Mesenchymal stem cell (in vitro differentiated cells and primary cell): ENCODE measurements around the gene KLF11.

Source experiments
- DNase-seq: peaks from one replicate; pipeline ENCODE4 v3.0.0-alpha.2; 2013
- H2AFZ ChIP-seq: one replicate; pipeline ENCODE4 v1.6.1; 2013; ENCODE audit warnings: low read depth, mild to moderate bottlenecking, control low read depth, inconsistent platforms, low read length, moderate library complexity
- H2AK5ac ChIP-seq: 2 replicates; pipeline ENCODE4 v1.6.1; 2013; ENCODE audit warnings: low read length, moderate library complexity, mild to moderate bottlenecking, inconsistent platforms; ENCODE audit not compliant: severe bottlenecking
- H2BK120ac ChIP-seq: one replicate; pipeline ENCODE4 v1.6.1; 2013; ENCODE audit warnings: low read depth, mild to moderate bottlenecking, inconsistent platforms, low read length, moderate library complexity
- H2BK12ac ChIP-seq, 2 experiments: one replicate each; pipeline ENCODE4 v1.6.1; 2013; ENCODE audit warnings: inconsistent platforms in 2 of 2, low read length in 2 of 2, mild to moderate bottlenecking in 2 of 2, moderate library complexity in 2 of 2, control low read depth in 1 of 2
- H2BK15ac ChIP-seq: one replicate; pipeline ENCODE4 v1.6.1; 2013; ENCODE audit warnings: mild to moderate bottlenecking, low read depth, inconsistent platforms; ENCODE audit not compliant: poor library complexity, severe bottlenecking
- H2BK5ac ChIP-seq: 2 replicates; pipeline ENCODE4 v1.6.1; 2013; ENCODE audit warnings: low read depth, mild to moderate bottlenecking, low read length, control low read depth, inconsistent platforms; ENCODE audit not compliant: poor library complexity, severe bottlenecking
- H3K14ac ChIP-seq, 2 experiments: one replicate each; pipeline ENCODE4 v1.6.1; 2013; ENCODE audit warnings: inconsistent platforms in 2 of 2, low read length in 2 of 2, control low read depth in 1 of 2, mild to moderate bottlenecking in 1 of 2, moderate library complexity in 1 of 2
- H3K18ac ChIP-seq, 2 experiments: one replicate each; pipeline ENCODE4 v1.6.1; 2013; ENCODE audit warnings: inconsistent platforms in 2 of 2, low read length in 2 of 2, control low read depth in 1 of 2, low read depth in 1 of 2, mild to moderate bottlenecking in 1 of 2
- H3K23ac ChIP-seq, 2 experiments: one replicate each; pipeline ENCODE4 v1.6.1; 2013; ENCODE audit warnings: inconsistent platforms in 2 of 2, low read length in 2 of 2, mild to moderate bottlenecking in 2 of 2, moderate library complexity in 2 of 2, control low read depth in 1 of 2
- H3K27ac ChIP-seq: 2 replicates; pipeline ENCODE4 v1.5.1; 2013; ENCODE audit warnings: mild to moderate bottlenecking, moderate library complexity, low read length, control low read depth, inconsistent platforms; ENCODE audit not compliant: poor library complexity, severe bottlenecking
- H3K27me3 ChIP-seq, 2 experiments: 2 replicates each; pipeline versions ENCODE4 v1.6.1 to v1.7.0; 2013; ENCODE audit warnings: low read length in 2 of 2, mild to moderate bottlenecking in 2 of 2, moderate library complexity in 2 of 2, control low read depth in 1 of 2, inconsistent platforms in 1 of 2; ENCODE audit not compliant: control insufficient read depth in 1 of 2, insufficient read depth in 1 of 2
- H3K36me3 ChIP-seq, 2 experiments: 2 replicates each; pipeline versions ENCODE4 v1.6.1 to v1.7.0; 2013; ENCODE audit warnings: low read length in 2 of 2, control low read depth in 1 of 2, inconsistent platforms in 1 of 2, low read depth in 1 of 2, mild to moderate bottlenecking in 1 of 2; ENCODE audit not compliant: insufficient read depth in 2 of 2, control insufficient read depth in 1 of 2
- H3K4ac ChIP-seq, 2 experiments: one replicate each; pipeline ENCODE4 v1.6.1; 2013; ENCODE audit warnings: inconsistent platforms in 2 of 2, low read length in 2 of 2, mild to moderate bottlenecking in 2 of 2, moderate library complexity in 2 of 2, control low read depth in 1 of 2, low read depth in 1 of 2
- H3K4me1 ChIP-seq: 2 replicates; pipeline ENCODE4 v1.6.1; 2013; ENCODE audit warnings: low read depth, low read length, control low read depth; ENCODE audit not compliant: control insufficient read depth, insufficient read depth
- H3K4me2 ChIP-seq: 2 replicates; pipeline ENCODE4 v1.6.1; 2013; ENCODE audit warnings: low read length, mild to moderate bottlenecking, inconsistent platforms; ENCODE audit not compliant: poor library complexity, severe bottlenecking
- H3K4me3 ChIP-seq, 2 experiments: 2 replicates each; pipeline versions ENCODE4 v1.5.1 to v1.7.0; 2013; ENCODE audit warnings: low read length in 2 of 2, mild to moderate bottlenecking in 2 of 2, control low read depth in 1 of 2, low read depth in 1 of 2; ENCODE audit not compliant: insufficient read depth in 1 of 2
- H3K79me1 ChIP-seq: replicated peaks from 2 replicates; pipeline ENCODE4 v1.6.1; 2013; ENCODE audit warnings: mild to moderate bottlenecking, control low read depth, low read length, inconsistent platforms; ENCODE audit not compliant: poor library complexity, severe bottlenecking
- H3K9ac ChIP-seq: 2 replicates; pipeline ENCODE4 v1.7.0; 2013; ENCODE audit warnings: mild to moderate bottlenecking, low read length, moderate library complexity
- H3K9me3 ChIP-seq: 2 replicates; pipeline ENCODE4 v1.7.0; 2013; ENCODE audit warnings: mild to moderate bottlenecking, low read length; ENCODE audit not compliant: control insufficient read depth
- H4K8ac ChIP-seq: one replicate; pipeline ENCODE4 v1.6.1; 2013; ENCODE audit warnings: inconsistent platforms, mild to moderate bottlenecking, low read length, moderate library complexity
- H4K91ac ChIP-seq: one replicate; pipeline ENCODE4 v1.6.1; 2013; ENCODE audit warnings: mild to moderate bottlenecking, low read length, inconsistent platforms
- WGBS: methylation state at CpG from one replicate; pipeline ENCODE4 v1.1.7; 2013; ENCODE audit warnings: mixed read lengths; 5-methylcytosine and 5-hydroxymethylcytosine counted together

The KLF11 gene

DNA sequence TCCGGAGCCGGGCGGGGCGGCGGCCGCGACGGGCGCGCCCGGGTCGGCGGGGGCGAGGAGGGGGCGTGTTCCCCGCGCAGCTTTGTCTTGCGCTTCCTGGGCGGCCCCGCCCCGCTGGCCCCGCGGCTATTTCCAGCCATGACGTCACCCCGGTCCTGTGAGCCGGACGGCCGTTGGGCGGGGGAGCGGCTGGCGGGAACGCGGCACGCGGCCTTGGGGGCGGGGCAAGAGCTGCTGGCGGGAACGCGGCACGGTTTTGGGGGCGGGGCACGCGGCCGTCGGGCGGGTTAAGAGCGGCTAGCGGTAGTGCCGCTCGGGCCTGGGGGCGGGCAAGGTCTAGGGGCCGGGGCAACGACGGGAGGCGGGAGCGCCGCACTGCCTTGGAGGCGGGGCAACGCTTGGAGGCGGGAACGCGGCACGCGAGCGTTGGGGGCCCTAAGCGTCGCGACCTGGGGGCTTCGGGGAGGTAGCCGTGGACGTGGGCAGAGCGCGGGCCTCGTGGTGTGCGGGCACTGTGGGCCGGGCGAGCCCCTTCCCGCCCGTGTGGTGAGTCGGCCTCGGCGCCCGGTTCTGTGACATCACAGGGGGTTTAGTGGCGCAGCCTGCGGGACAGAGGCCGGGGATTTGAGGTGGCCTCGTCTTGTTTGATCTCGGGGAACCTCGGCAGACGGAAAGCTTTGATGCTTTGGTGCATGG lies 704 bp downstream of the KLF11 start:
- peak overlapping the region; percentile 81 for H3K4me2 ChIP-seq
- peak overlapping the region; percentile 98 to 99 for H3K18ac ChIP-seq
- no peak overlapping the region for H3K23ac ChIP-seq
- 22% methylated on average over 52 of the region's 90 CpGs for WGBS
- no peak overlapping the region for H2BK5ac ChIP-seq
- H3K27me3 ChIP-seq = no peaks in the 10 kb centered on the region
- peaks cover 8% of the 10 kb centered on the region for H3K79me1 ChIP-seq
- H2BK12ac ChIP-seq = peak overlapping the region; percentile 18 to 97
- no peak overlapping the region for H3K14ac ChIP-seq
- no peak overlapping the region for H3K27ac ChIP-seq
- H4K91ac ChIP-seq = peak overlapping the region; percentile 99
- DNase-seq = peak; percentile 91
- H2AK5ac ChIP-seq = no peak overlapping the region
- H4K8ac ChIP-seq = peak overlapping the region; percentile 98
- H3K4ac ChIP-seq = peak overlapping the region; percentile 90 to 93
- peaks cover 13 to 23% of the 10 kb centered on the region in 2 experiments for H3K36me3 ChIP-seq
- H2BK120ac ChIP-seq = no peak overlapping the region
- H2AFZ ChIP-seq = no peak overlapping the region
- peak overlapping the region; percentile 89 for H3K9ac ChIP-seq
- H3K4me3 ChIP-seq = peak overlapping the region; percentile 85 to 93
- no peaks in the 10 kb centered on the region for H3K9me3 ChIP-seq
- H3K4me1 ChIP-seq = peaks cover 26% of the 10 kb centered on the region
- peak overlapping the region; percentile 98 for H2BK15ac ChIP-seq

DNA sequence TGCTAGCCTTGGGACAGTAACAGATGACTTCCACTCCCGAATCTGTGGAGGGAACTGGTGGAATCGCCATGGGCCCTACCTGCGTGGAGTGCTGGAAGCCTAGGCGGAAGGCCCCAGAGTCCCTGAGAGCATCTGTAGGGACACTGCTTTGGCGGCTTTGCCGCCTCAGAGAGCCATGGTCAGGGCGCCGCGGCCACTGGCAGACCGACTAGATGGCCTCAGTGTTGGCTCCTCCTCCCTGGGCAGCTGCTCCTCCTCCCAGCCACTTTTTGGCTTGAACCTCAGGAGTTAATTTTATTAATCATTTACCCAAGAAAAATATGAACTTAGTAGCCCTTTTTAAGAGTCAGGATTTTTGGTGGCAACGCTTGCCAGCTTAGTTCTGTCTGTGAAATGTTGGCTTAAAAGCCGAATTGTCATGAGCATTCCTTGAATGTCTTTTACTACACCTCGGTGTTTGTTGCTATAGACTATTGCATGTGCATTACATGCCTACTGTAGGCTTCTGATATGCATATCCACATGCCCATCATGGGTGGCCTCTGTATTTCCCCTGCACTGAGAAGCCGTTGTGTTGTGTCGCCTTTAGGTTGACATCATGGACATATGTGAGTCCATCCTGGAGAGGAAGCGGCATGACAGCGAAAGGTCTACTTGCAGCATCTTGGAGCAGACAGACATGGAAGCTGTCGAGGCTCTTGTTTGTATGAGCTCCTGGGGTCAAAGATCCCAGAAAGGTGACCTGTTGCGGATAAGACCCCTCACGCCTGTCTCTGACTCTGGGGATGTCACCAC lies 2.4 kb downstream of the KLF11 start:
- Histone ChIP-seq H3K4ac (no peak overlapping the region), H2AK5ac (no peak overlapping the region), H3K23ac (no peak overlapping the region), H2BK15ac (no peak overlapping the region), H2BK5ac (no peak overlapping the region), H3K27ac (no peak overlapping the region), H2BK120ac (no peak overlapping the region), H4K91ac (no peak overlapping the region), H3K14ac (no peak overlapping the region), H3K9ac (no peak overlapping the region), H3K27me3 (no peaks in the 10 kb centered on the region), H3K4me1 (peaks cover 26% of the 10 kb centered on the region), H3K79me1 (peaks cover 12% of the 10 kb centered on the region), H3K9me3 (no peaks in the 10 kb centered on the region), H3K36me3 (peaks cover 17 to 34% of the 10 kb centered on the region in 2 experiments), H2BK12ac (no peak overlapping the region), H3K4me2 (no peak overlapping the region), H2AFZ (no peak overlapping the region), H4K8ac (no peak overlapping the region), H3K4me3 (no peak overlapping the region), H3K18ac (no peak overlapping the region)
- no peak for DNase-seq
- 97% methylated on average over 19 of the region's 20 CpGs for WGBS

DNA sequence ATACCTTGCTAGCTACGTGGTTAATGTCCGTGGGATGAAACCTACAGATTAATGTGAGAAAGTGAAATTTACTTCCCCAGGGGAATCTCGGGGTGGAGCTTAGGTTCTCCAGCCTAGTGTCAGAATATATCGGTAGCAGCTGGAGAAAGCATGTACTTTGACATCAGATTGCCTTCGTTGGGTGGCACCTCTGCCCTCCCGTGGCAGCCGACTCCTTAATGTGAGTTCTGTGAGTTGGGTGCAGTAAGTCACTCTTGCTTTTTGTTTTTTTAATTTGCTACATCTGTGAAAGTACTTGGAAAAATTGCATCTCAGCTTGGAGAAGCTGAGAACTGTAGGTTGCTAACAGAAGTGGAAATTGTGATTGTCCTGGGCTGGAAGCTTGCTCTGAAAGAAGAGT lies 3.6 kb downstream of the KLF11 start:
- no peak overlapping the region for H2BK120ac ChIP-seq
- no peak overlapping the region for H2BK15ac ChIP-seq
- no peak overlapping the region for H2AFZ ChIP-seq
- no peak overlapping the region for H3K4me2 ChIP-seq
- H3K9ac ChIP-seq = no peak overlapping the region
- no peak overlapping the region for H4K91ac ChIP-seq
- no peak overlapping the region for H3K27ac ChIP-seq
- no peak for DNase-seq
- H3K4me1 ChIP-seq = peaks cover 26% of the 10 kb centered on the region
- no peak overlapping the region for H2AK5ac ChIP-seq
- peaks cover 17 to 37% of the 10 kb centered on the region in 2 experiments for H3K36me3 ChIP-seq
- 89% methylated on average over 7 of the region's 7 CpGs for WGBS
- no peaks in the 10 kb centered on the region for H3K9me3 ChIP-seq
- no peak overlapping the region for H4K8ac ChIP-seq
- no peak overlapping the region for H3K4ac ChIP-seq
- H3K27me3 ChIP-seq = no peaks in the 10 kb centered on the region
- no peak overlapping the region for H3K18ac ChIP-seq
- no peak overlapping the region for H3K14ac ChIP-seq
- no peak overlapping the region for H3K4me3 ChIP-seq
- no peak overlapping the region for H2BK12ac ChIP-seq
- H2BK5ac ChIP-seq = no peak overlapping the region
- no peak overlapping the region for H3K23ac ChIP-seq
- H3K79me1 ChIP-seq = peaks cover 12% of the 10 kb centered on the region
